PC-3 (cell line): ENCODE data around the gene ELK3.

Experiments used
- EZH2phosphoT487 ChIP-seq: fragments of 300-600 bp; sonication (generic); IDR thresholded peaks from 2 replicates; pipeline ENCODE4 v1.6.1; 2018; ENCODE audit warnings: mild to moderate bottlenecking, antibody characterized with exemption, low read length, borderline replicate concordance
- TF ChIP-seq, protein P1 (sequence below): fragments of 300-600 bp; sonication (generic); conservative IDR thresholded peaks from 2 replicates; pipeline ENCODE4 v1.5.1; 2017; ENCODE audit warnings: antibody characterized with exemption, low read depth, mild to moderate bottlenecking, low read length

GRCh38 chr12:96233939-96234461, 39.8 kb downstream of the ELK3 start:
- TF ChIP-seq, protein P1, sequence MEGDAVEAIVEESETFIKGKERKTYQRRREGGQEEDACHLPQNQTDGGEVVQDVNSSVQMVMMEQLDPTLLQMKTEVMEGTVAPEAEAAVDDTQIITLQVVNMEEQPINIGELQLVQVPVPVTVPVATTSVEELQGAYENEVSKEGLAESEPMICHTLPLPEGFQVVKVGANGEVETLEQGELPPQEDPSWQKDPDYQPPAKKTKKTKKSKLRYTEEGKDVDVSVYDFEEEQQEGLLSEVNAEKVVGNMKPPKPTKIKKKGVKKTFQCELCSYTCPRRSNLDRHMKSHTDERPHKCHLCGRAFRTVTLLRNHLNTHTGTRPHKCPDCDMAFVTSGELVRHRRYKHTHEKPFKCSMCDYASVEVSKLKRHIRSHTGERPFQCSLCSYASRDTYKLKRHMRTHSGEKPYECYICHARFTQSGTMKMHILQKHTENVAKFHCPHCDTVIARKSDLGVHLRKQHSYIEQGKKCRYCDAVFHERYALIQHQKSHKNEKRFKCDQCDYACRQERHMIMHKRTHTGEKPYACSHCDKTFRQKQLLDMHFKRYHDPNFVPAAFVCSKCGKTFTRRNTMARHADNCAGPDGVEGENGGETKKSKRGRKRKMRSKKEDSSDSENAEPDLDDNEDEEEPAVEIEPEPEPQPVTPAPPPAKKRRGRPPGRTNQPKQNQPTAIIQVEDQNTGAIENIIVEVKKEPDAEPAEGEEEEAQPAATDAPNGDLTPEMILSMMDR: no peak
- TF ChIP-seq EZH2phosphoT487: no peak
